Suppressor macrophage treated with lipopolysaccharide for 1 hour (primary cell): ENCODE measurements around the gene KLF13.
A peak's percentile ranks its signal among the peaks of the same experiment; 100 is the strongest.
"Not testable (repeated sequence)": the region's sequence is repeated elsewhere in the genome, so short reads cannot be mapped to it uniquely, and the experiment has no call there.

Source experiments
- DNase-seq, 3 donors: peaks; one replicate each; pipeline ENCODE4 v3.0.0-alpha.2; 2020 to 2022

The KLF13 gene

GRCh38 chr15:31347067-31347975 lies 20.7 kb downstream of the KLF13 start:
- DNase-seq, result no peak

- DNase-seq, result no peak
Measured at GRCh38 chr15:31347981-31348803, 21.6 kb downstream of the KLF13 start.

GRCh38 chr15:31349233-31350141 lies 22.9 kb downstream of the KLF13 start:
- no peak for DNase-seq

GRCh38 chr15:31350771-31351170 lies 24.1 kb downstream of the KLF13 start:
- no peak for DNase-seq

GRCh38 chr15:31352339-31352751 lies 25.7 kb downstream of the KLF13 start:
- DNase-seq, result no peak

GRCh38 chr15:31352911-31353811 lies 26.5 kb downstream of the KLF13 start:
- peak; percentile 55 to 69 (median 64) for DNase-seq

GRCh38 chr15:31353931-31354330 lies 27.3 kb downstream of the KLF13 start:
- no peak for DNase-seq

DNA sequence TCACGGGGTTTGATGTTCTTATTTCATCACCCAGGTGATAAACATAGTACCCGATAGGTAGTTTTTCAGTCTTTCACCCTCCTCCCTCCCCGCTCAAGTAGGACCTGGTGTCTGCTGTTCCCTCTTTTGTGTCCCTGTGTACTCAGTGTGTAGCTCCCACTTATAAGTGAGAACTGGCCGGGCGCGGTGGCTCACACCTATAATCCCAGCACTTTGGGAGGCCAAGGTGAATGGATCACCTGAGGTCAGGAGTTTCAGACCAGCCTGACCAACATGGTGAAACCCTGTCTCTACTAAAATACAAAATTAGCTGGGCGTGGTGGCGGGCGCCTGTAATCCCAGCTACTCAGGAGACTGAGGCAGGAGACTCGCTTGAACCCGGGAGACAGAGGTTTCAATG lies 29.5 kb downstream of the KLF13 start:
- DNase-seq, result not testable (repeated sequence)

GRCh38 chr15:31357148-31357547 lies 30.5 kb downstream of the KLF13 start:
- DNase-seq, result peak in 1 of 3 donors; percentile 33

DNA sequence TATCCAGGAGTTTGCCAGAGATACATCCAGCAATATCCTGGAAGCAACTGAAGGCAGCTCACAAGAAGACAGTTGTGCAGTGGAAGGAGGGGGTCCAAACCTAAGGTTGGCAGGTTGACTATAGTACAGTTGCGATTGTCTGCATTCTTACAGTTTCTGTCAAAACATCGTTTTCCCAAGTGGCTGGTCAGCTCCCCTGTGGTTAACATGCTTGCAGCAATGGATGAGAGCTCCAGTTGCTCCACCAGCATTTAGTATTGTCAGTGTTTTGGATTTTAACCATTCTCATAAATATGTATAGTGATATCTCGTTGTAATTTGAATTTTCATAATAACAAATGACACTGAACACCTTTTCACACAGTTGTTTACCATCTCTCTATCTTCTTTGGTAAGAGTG lies 31.5 kb downstream of the KLF13 start:
- DNase-seq, result no peak

GRCh38 chr15:31358957-31359701 lies 32.5 kb downstream of the KLF13 start:
- peak in 2 of 3 donors; percentile 41 to 43 for DNase-seq

GRCh38 chr15:31359702-31360111 lies 33.1 kb downstream of the KLF13 start:
- DNase-seq, result no peak

- DNase-seq, result no peak
Measured at GRCh38 chr15:31360158-31360561, 33.5 kb downstream of the KLF13 start.

DNA sequence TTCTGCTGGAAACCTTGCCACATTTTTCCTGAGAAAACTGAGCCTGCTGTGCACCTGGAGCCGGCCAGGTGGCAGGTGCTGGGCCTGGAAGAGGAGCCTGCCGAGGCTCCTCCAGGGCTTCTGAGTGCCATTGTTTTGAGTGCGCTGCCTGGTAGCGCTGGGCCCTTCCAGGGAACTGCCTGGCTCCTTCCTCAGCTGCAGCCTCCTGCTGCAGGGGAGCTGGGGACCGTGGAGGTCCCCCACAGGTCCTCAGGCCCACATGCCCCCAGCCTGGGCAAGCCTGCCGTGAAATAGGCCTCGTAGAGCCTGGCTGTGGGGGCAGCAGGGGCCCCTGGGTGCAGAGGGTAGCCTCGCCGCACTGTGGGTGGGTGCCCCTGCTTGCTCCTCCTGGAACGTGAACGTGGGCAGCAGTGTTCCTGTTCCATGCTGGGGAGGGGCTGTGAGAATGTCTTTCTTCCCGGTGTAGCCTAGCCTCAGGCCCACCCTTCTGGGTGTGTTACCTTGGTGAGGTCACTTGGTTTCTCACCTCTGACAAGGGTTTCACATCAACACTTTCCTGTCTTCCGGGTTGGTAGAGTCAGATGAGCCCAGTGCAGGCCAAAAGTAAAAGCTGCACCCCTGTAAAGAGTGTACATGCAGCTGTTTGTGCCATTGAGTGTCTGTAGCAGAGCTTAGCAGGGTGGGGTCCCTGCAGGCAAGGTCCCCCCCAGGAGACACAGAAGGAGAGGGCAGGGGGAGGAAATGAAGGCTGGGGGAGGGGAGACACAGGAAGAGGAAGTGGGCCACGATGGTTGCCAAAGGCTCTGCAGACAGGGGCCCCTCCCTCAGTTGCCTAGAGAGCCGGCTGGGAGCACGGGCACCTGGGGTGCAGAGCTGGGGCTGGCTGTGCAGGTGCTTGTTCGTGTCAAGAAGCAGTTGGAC lies 34.5 kb downstream of the KLF13 start:
- no peak for DNase-seq

DNA sequence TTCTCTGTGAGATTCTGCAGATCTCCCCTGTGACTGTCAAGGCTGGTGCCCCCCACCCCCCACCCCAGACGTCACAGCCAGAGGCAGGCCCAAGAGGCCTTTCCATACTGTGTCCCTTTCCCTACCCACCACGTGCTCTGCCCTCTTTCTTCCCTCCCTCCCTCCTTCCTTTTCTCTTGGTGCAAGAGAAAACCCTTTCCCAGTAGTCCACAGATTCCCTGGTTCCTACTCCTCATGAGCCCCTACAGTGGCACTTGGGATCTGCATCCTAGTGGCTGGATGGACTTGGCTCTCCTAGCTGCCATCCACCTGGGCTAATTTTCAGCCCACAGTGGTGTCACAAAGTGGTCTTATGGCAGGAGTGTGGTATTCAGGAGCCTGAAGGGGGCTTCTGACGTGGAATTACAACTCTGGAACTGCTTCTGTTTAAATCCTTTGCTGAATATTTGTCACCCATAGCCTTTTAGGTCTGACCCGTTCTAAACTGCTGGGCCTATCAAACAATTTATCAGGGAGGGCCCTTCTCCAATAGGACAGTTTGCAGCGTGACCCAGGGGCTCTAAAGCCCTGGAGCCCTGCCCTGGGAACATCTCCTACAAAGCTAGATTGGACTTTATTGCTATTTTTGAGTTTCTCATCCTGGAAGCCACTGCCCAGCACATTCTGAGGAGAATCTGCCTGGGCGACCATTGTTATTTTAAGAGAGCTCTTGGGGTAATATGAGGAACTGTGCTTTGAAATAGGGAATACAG lies 35.3 kb downstream of the KLF13 start:
- DNase-seq, result peak in 1 of 3 donors; percentile 17

- DNase-seq, result no peak
Measured at GRCh38 chr15:31362886-31363285, 36.3 kb downstream of the KLF13 start.

- DNase-seq, result no peak
Measured at GRCh38 chr15:31364301-31365031, 37.8 kb downstream of the KLF13 start.

- no peak for DNase-seq
Measured at GRCh38 chr15:31365032-31365654, 38.5 kb downstream of the KLF13 start.
